Endodermal cell (in vitro differentiated cells): ENCODE results near the gene SEC24A. TPM values are rescaled to one million over a fixed set of nuclear protein-coding genes. Genes with fewer than 3 reads are reported as not detected.

Experiments used
- DNase-seq: peaks from one replicate; pipeline ENCODE4 v3.0.0-alpha.2; 2017
- H3K27ac ChIP-seq: 2 replicates; pipeline ENCODE4 v1.5.1; 2013; ENCODE audit warnings: mild to moderate bottlenecking, low read depth, low read length, moderate library complexity
- H3K27me3 ChIP-seq: 2 replicates; pipeline ENCODE4 v1.6.1; 2013; ENCODE audit warnings: mild to moderate bottlenecking, low read length, moderate library complexity; ENCODE audit not compliant: insufficient read depth, control insufficient read depth, poor library complexity, severe bottlenecking
- H3K36me3 ChIP-seq: 2 replicates; pipeline ENCODE4 v1.7.0; 2013; ENCODE audit warnings: mild to moderate bottlenecking, low read length, moderate library complexity; ENCODE audit not compliant: control insufficient read depth, insufficient read depth
- H3K4me1 ChIP-seq: one replicate; pipeline ENCODE4 v1.7.0; 2013; ENCODE audit warnings: low read length; ENCODE audit not compliant: control insufficient read depth, insufficient read depth
- H3K4me3 ChIP-seq: 2 replicates; pipeline ENCODE4 v1.5.1; 2013; ENCODE audit warnings: mild to moderate bottlenecking, low read length, moderate library complexity
- H3K9ac ChIP-seq: 2 replicates; pipeline ENCODE4 v1.6.1; 2013; ENCODE audit warnings: mild to moderate bottlenecking, low read length, moderate library complexity; ENCODE audit not compliant: poor library complexity, severe bottlenecking; ENCODE audit errors: extremely low read depth
- H3K9me3 ChIP-seq: 2 replicates; pipeline ENCODE4 v1.6.1; 2013; ENCODE audit warnings: mild to moderate bottlenecking, low read length, moderate library complexity; ENCODE audit not compliant: control insufficient read depth
- H3K27ac Mint-ChIP-seq: 2 replicates; pipeline ENCODE4 v1.8.0; 2020; ENCODE audit warnings: mixed read lengths
- H3K27me3 Mint-ChIP-seq: 2 replicates; pipeline ENCODE4 v1.8.0; 2021; ENCODE audit warnings: mild to moderate bottlenecking, mixed read lengths; ENCODE audit not compliant: insufficient read depth
- H3K36me3 Mint-ChIP-seq: 2 replicates; pipeline ENCODE4 v1.8.0; 2020; ENCODE audit warnings: low read depth, mixed read lengths
- H3K4me1 Mint-ChIP-seq: 2 replicates; pipeline ENCODE4 v1.8.0; 2020; ENCODE audit warnings: mixed read lengths
- H3K4me3 Mint-ChIP-seq: 2 replicates; pipeline ENCODE4 v1.8.0; 2020; ENCODE audit warnings: mild to moderate bottlenecking, moderate library complexity, mixed read lengths
- H3K9me3 Mint-ChIP-seq: 2 replicates; pipeline ENCODE4 v1.8.0; 2020; ENCODE audit warnings: mild to moderate bottlenecking, mixed read lengths
- CTCF ChIP-seq: fragments of 200-600 bp; sonication (generic); conservative IDR thresholded peaks from 2 replicates; pipeline ENCODE4 v1.5.0; 2021; ENCODE audit warnings: antibody characterized with exemption, mild to moderate bottlenecking
- WGBS, 2 experiments: methylation state at CpG; one replicate each; pipeline versions ENCODE4 v1.1.5 to v1.1.7; 2013; ENCODE audit warnings: missing lambda C conversion rate in 2 of 2, mixed read lengths in 1 of 2; ENCODE audit not compliant: insufficient coverage in 1 of 2, insufficient read length in 1 of 2; 5-methylcytosine and 5-hydroxymethylcytosine counted together
- total RNA-seq, 2 donors: library from RNA; stranded (reverse); fragmentation: NEBNext Ultra II Directional in 1 of 2; extraction: Animal tissue kit (Norgen Biotek cat#: 25700) in 1 of 2; gene quantifications; 2 replicates in 1 of 2; 3 replicates in 1 of 2; pipeline ENCODE4 v1.2.1, GENCODE V29; 2021

The SEC24A gene
- total RNA-seq, 2 donors from 2014 or later, result 26.5 to 32.1 TPM

GRCh38 chr5:134603059-134603458, 45.5 kb upstream of the SEC24A start:
- Histone ChIP-seq H3K9me3 (no peaks in the 10 kb centered on the region), H3K27me3 (no peaks in the 10 kb centered on the region), H3K9ac (no peak overlapping the region), H3K4me1 (no peaks in the 10 kb centered on the region), H3K27ac (no peak overlapping the region), H3K4me3 (no peak overlapping the region), H3K36me3 (peaks cover 40% of the 10 kb centered on the region)
- Mint-ChIP-seq H3K36me3 (peaks cover 30% of the 10 kb centered on the region), H3K4me3 (no peak overlapping the region), H3K27ac (no peak overlapping the region), H3K27me3 (no peaks in the 10 kb centered on the region), H3K4me1 (no peaks in the 10 kb centered on the region), H3K9me3 (no peaks in the 10 kb centered on the region)
- no peak for TF ChIP-seq CTCF
- 89 to 93% methylated on average over 1 of the region's 1 CpG for WGBS, 2 experiments
- DNase-seq, result no peak

GRCh38 chr5:134604908-134605307, 43.7 kb upstream of the SEC24A start:
- no peak overlapping the region for H3K9ac ChIP-seq
- H3K9me3 ChIP-seq, result no peaks in the 10 kb centered on the region
- 100% methylated on average over 1 of the region's 1 CpG; no CpG with 5 or more reads in 1 of the 2 experiments for WGBS, 2 experiments
- Mint-ChIP-seq H3K9me3 (no peaks in the 10 kb centered on the region), H3K36me3 (peaks cover 39% of the 10 kb centered on the region), H3K4me1 (peaks cover 9% of the 10 kb centered on the region), H3K4me3 (no peak overlapping the region), H3K27ac (no peak overlapping the region), H3K27me3 (no peaks in the 10 kb centered on the region)
- no peak for DNase-seq
- peaks cover 4% of the 10 kb centered on the region for H3K4me1 ChIP-seq
- H3K36me3 ChIP-seq, result peaks cover 46% of the 10 kb centered on the region
- no peak overlapping the region for H3K27ac ChIP-seq
- no peaks in the 10 kb centered on the region for H3K27me3 ChIP-seq
- no peak for TF ChIP-seq CTCF
- H3K4me3 ChIP-seq, result no peak overlapping the region

- H3K4me3 Mint-ChIP-seq, result no peak overlapping the region
- TF ChIP-seq CTCF, result no peak
- no peak overlapping the region for H3K27ac Mint-ChIP-seq
- H3K4me1 Mint-ChIP-seq, result peaks cover 9% of the 10 kb centered on the region
- H3K9me3 Mint-ChIP-seq, result no peaks in the 10 kb centered on the region
- Histone ChIP-seq H3K4me3 (no peak overlapping the region), H3K9me3 (no peaks in the 10 kb centered on the region), H3K27me3 (no peaks in the 10 kb centered on the region), H3K36me3 (peaks cover 56% of the 10 kb centered on the region), H3K9ac (no peak overlapping the region), H3K4me1 (peaks cover 4% of the 10 kb centered on the region), H3K27ac (no peak overlapping the region)
- H3K27me3 Mint-ChIP-seq, result no peaks in the 10 kb centered on the region
- 89 to 94% methylated on average over 1 to 5 of the region's 5 CpGs for WGBS, 2 experiments
- no peak for DNase-seq
- H3K36me3 Mint-ChIP-seq, result peaks cover 48% of the 10 kb centered on the region
These were observed 41.9 kb upstream of the SEC24A start for GRCh38 chr5:134606726-134607125.
